OCI-LY1 (cell line): ENCODE data around the gene MEGF8.

Experiments
- EZH2 ChIP-seq: fragments of 200-600 bp; sonication (generic), shearing (Covaris generic); IDR thresholded peaks from 2 replicates; pipeline ENCODE4 v1.8.0; 2017; ENCODE audit warnings: borderline replicate concordance, mixed run types, mild to moderate bottlenecking, antibody characterized with exemption, low read length, moderate library complexity, mixed read lengths
- TF ChIP-seq, protein P1 (sequence below): fragments of 200-600 bp; sonication (generic), shearing (Covaris generic); IDR thresholded peaks from 2 replicates; pipeline ENCODE4 v1.5.1; 2017; ENCODE audit warnings: mild to moderate bottlenecking, antibody characterized with exemption, low read length, moderate library complexity, mixed read lengths

DNA sequence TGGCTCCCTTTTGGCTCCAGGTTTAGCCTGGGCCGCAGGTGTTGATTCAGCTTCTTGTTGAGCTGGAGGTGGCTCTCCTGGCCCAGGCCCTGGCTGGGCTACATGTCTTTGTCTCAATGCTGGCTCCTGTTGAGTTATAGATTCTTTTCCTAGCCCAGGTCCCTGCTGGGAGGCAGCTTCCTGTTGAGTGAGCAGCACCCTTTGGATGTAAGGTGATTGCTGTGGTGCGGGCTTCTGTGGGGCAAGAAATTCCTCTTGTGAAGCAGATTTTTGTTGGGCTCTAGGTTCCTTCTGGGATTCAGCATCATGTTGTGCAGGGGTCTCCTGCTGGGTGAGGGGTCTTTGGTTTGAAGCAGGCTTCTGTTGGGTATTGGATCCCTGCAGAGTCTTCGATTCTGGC is 101.2 kb downstream of the MEGF8 start:
- TF ChIP-seq, protein P1, sequence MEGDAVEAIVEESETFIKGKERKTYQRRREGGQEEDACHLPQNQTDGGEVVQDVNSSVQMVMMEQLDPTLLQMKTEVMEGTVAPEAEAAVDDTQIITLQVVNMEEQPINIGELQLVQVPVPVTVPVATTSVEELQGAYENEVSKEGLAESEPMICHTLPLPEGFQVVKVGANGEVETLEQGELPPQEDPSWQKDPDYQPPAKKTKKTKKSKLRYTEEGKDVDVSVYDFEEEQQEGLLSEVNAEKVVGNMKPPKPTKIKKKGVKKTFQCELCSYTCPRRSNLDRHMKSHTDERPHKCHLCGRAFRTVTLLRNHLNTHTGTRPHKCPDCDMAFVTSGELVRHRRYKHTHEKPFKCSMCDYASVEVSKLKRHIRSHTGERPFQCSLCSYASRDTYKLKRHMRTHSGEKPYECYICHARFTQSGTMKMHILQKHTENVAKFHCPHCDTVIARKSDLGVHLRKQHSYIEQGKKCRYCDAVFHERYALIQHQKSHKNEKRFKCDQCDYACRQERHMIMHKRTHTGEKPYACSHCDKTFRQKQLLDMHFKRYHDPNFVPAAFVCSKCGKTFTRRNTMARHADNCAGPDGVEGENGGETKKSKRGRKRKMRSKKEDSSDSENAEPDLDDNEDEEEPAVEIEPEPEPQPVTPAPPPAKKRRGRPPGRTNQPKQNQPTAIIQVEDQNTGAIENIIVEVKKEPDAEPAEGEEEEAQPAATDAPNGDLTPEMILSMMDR: no peak
- TF ChIP-seq EZH2: no peak
